GM12873 (cell line): ENCODE measurements around the gene LARP4B.

Experiments
- CTCF ChIP-seq: IDR thresholded peaks from 2 replicates; pipeline ENCODE4 v1.5.1; 2012; ENCODE audit warnings: low read depth, mild to moderate bottlenecking, moderate library complexity, low read length, control low read depth; ENCODE audit not compliant: insufficient read depth; ENCODE audit errors: missing control alignments

Gene LARP4B

GRCh38 chr10:803041-803741 is 128.3 kb downstream of the LARP4B start:
- TF ChIP-seq CTCF = no peak

DNA sequence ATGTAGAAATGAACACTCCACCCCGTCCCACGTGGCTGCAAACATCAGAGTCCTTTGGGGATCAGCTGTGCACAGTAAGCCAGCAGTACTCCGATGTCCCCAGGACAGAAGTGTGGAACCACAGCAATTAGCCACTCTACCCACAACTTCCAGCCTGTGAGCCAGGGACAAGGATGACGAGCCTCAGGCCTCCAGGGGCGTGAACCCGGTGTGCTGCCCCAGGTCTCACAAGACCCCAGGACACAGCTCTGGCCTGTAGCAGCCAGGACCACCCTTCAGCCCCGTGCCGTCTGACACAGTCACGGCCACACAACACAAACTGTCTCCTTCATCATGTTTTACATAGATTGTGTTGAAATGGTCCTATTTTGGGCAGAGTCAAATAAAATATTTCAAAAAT is 129.0 kb downstream of the LARP4B start:
- TF ChIP-seq CTCF = no peak

DNA sequence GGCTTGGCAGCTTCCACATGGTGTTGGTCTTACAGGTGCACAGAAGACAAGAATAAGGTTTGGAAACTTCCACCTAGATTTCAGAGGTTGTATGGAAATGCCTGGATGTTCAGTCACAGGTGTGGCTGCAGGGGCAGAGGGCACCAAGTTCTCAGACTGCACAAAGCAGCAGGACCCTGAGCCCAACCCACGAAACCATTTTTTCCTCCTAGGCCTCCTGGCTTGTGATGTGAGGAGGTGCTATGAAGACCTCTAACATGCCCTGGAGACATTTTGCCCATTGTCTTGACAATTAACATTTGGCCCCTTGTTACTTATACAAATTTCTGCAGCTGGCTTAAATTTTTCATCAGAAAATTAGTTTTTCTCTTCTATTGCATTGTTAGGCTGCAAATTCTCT is 134.3 kb downstream of the LARP4B start:
- no peak for TF ChIP-seq CTCF

DNA sequence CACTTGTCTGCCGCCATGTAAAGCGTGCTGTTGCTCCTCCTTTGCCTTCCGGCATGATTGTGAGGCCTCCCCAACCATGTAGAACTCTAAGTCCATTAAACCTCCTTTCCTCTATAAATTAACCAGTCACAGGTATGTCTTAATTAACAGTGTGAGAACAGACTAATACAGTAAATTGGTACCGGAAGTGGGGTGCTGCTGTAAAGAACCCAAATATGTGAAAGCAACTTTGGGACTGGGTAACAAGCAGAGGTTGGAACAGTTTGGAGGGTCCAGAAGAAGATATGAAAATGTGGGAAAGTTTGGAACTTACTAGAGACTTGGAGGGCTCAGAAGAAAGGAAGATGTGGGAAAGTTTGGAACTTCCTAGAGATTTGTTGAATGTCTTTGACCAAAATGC is 135.3 kb downstream of the LARP4B start:
- no peak for TF ChIP-seq CTCF

DNA sequence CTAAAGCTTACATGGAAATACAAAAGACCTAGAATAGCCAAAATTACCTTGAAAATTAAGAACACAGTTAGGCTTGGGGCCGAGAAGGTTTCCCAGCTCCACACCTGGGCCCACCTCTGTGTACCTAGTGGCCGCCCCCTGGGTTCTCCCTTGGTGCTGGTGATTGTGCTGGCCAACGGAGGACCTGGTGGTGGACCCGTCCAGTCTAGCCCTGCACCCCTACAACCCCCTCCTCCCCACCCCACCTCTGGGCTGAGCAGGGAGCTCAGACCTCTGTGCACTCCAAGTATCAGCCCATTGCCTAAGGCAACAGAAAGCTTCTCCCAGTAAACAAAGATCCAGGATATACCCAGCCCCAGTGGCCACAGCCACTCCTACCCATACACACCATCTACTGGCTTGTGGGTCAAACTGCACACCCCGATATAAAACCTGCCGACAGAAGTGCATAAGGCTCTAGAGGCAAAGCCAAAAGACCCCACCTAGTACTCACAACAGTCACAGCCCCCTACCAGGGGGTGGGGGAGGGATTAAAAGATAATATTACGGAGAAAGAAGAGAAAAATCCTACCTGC is 137.0 kb downstream of the LARP4B start:
- TF ChIP-seq CTCF = no peak

GRCh38 chr10:792792-793100 is 138.8 kb downstream of the LARP4B start:
- no peak for TF ChIP-seq CTCF

GRCh38 chr10:792083-792791 is 139.3 kb downstream of the LARP4B start:
- TF ChIP-seq CTCF = no peak
